HG03060 (cell line): ENCODE results near the gene EHBP1L1.
A peak's percentile ranks its signal among the peaks of the same experiment; 100 is the strongest.

Source experiments
- ATAC-seq: cut with Tn5 transposase; IDR thresholded peaks from one replicate; pipeline ENCODE4 v1.9.1; 2021; ENCODE audit warnings: low read depth, moderate number of reproducible peaks; ENCODE audit not compliant: unreplicated experiment

The EHBP1L1 gene

DNA sequence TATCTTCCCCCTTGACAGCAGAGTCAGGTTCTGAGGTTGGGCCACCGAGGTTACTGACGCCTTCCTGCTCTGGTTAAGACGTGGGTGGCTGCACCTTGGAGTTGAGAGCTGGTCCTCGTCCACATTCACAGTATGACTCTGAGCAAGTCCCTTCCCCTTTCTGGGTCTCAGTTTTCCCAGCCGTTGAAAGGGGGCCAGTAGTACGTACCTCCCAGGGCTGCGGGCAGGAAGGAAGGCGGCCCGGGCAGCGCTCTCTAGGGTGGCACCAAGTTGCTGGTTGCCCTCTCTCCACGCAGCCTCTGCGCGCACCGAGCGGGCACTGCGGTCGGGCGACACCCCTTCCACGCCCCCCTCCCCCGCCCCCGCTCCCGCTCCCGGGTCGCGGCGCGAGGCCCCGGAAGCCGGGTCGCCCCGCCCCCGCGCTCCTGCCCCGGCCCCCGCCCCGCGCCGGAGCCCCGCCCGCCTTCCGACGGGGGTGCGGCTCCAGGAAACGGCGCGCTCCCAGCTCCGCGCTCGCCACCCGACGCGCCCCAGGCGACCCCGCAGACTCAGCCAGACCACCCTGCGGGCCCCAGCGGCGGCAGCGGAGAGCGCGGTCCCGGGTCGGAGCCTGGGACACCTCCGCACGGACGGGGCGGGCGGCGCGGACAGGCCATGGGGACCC is at the start of gene EHBP1L1:
Gene EHBP1L1, plus strand, starts transcription at position 486 of the 664 bp plus-strand sequence. CDS start 250 bp downstream, outside the sequence.
- ATAC-seq: no peak

DNA sequence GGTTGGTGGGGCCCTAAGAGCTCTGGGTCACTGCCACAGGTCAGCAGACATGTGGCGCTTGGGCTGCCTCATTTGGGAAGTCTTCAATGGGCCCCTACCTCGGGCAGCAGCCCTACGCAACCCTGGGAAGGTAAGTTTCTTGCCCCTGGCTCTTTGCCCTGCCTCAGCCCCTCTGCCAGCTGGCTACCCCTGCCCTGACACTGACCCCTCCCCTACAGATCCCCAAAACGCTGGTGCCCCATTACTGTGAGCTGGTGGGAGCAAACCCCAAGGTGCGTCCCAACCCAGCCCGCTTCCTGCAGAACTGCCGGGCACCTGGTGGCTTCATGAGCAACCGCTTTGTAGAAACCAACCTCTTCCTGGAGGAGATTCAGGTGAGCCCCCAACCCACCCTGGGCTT is 49.1 kb upstream of the EHBP1L1 start:
- ATAC-seq: no peak

DNA sequence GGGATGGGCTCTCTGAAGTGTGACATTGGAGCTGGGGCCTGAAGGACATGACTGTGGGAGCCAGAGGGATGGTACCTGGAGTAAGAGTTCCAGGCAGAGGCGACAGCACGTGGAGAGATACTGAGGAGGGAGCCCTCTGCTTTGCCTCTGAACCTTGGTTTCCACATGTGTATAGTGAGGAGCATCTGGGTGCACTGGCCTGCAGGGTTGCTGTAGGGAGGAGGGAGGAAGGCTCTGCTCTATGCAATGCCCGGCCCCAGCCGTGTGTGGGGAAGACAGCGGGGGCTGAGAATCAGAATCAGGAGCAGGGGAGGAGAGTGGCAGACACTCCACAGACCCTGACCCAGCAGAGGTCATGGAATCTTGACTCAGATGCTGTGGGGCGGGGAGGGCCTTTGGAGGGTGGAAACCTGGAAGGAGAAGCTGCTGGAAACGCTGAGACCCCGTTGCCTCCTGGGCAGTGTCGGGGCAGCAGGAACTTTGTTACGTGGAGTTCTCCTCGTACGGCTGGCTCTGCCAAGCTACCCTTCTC is 47.0 kb upstream of the EHBP1L1 start:
- no peak for ATAC-seq

DNA sequence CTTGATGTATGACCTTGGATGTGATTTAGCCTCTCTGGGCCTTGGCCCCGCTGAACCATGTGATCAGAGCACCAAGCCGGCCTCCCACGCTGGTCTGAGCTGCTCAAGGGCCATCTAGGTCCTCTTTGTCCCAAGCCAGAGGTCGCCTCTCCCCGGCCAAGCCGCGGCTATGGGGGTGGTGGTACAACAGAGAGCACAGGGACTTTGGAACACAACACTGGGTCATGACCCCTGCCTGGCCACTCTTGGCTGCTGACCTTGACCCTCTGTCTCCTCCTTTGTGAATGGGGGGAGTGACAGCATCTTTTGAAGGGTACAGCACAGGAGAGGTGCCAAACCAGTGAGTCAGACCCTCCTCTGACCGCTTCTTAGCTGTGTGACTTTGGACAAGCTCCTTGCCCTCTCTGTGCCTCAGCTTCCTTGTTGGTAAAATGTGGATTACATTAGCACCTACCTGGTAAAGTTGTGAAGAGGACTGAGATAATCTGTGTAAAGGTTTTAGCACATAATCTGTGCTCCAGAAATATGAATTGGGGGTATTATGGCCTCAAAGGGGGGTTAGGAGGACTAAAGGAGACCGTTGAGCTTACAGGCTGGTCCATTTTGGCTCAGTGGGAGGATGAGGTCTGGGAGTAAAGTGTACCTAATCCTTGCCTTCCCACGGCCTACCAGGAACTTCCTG is 46.2 kb upstream of the EHBP1L1 start:
- no peak for ATAC-seq

DNA sequence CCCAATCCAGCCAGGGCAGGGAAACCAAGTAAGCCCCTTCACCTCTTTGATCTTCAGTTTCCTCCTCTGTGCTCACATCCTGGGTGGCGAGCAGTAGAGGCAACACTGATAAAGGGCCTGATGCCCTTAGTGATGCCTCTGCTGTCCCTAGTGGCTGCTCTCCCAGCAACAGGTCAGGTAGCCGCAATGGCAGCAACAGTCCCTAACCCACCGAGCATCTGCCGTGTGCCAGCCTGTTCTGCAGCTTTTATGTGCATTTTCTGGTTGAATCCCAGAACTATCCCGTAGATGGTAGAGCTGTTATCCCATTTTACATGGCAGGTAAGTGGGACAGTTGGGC is 45.7 kb upstream of the EHBP1L1 start:
- ATAC-seq: no peak

DNA sequence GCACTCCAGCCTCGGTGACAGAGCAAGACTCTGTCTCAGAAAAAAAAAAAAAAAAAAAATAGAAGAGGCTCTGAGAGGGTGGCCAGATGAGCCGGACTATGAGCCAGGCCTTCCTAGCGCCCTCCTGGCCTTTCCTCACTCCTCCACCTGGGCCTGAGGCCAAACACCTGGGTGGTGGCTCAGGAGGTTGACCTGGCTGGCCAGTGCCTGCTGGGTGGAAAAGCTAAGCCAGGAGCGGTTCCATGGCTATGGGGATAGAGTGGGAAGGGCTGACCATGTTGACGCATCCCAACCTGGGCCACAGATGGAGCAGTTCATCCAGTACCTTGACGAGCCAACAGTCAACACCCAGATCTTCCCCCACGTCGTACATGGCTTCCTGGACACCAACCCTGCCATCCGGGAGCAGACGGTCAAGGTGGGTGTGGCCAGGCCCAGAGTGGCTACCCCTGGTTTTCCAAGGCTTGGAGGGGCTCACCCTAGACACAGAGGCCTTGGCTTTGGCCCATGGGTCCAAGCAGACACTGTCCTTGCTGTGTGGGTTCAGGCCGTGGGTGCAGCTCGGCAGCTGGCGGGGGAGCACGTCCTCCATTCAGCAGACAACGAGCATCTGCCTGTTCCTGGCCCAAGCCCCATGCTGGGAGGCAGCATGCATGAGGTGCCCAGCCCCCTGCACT is 43.3 kb upstream of the EHBP1L1 start:
- ATAC-seq: no peak

DNA sequence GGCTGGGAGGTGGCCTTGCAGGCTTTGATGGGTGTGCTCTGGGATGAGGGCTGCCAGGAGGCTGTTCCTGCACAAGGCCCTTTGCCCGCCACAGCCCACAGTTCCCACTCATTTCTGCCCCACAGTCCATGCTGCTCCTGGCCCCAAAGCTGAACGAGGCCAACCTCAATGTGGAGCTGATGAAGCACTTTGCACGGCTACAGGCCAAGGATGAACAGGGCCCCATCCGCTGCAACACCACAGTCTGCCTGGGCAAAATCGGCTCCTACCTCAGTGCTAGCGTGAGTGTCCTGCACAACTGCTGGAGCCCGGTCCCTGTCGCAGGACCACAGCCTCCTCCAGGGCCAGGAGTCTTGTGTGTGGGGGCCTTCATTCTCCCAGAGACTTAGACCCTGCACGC is 40.8 kb upstream of the EHBP1L1 start:
- ATAC-seq: no peak

DNA sequence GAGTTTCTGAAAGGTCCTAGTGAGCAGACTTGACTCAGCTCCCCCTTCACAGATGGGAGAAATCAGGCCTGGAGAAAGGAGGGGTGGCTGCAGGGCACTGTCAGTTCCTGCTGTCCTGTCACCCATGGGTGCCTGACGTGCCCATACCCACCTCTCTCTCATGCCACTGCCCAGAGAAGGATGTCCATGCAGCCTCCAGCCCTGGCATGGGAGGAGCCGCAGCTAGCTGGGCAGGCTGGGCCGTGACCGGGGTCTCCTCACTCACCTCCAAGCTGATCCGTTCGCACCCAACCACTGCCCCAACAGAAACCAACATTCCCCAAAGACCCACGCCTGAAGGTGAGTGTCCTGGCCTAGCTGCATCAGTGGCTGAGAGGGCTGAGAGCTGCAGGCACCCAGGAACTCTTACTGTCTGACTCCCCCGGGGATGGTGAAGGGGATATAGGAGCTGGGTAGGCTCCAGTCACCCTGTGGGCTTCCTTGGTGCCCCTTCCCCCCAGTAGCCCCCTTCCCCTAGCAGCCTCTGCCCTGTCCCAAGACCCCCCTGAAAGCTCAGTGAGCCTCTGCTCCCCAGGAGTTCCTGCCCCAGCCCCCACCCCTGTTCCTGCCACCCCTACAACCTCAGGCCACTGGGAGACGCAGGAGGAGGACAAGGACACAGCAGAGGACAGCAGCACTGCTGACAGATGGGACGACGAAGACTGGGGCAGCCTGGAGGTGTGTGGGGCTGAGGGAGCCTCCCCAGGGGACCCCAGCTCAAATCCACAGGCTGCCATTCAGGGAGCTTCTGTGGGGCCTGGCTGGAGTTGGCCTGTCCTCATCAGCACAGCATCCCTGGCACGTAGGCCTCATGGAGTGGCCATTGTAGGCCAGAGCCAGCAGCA is 39.2 kb upstream of the EHBP1L1 start:
- no peak for ATAC-seq

DNA sequence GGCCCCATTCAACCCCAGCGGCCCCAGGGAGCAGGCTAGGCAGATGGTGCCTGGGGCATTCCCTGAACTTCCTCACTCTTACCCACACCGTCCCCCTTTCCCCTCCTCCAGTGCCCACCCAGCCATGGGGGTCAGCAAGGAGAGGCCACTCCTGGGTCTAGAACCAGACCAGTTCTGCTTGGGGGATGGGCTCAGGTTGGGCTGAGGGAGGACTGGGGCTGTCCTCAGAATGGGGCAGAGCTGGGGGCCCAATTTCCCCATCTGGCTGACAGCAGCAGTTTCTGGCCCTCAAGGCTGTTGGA is 38.6 kb upstream of the EHBP1L1 start:
- no peak for ATAC-seq

DNA sequence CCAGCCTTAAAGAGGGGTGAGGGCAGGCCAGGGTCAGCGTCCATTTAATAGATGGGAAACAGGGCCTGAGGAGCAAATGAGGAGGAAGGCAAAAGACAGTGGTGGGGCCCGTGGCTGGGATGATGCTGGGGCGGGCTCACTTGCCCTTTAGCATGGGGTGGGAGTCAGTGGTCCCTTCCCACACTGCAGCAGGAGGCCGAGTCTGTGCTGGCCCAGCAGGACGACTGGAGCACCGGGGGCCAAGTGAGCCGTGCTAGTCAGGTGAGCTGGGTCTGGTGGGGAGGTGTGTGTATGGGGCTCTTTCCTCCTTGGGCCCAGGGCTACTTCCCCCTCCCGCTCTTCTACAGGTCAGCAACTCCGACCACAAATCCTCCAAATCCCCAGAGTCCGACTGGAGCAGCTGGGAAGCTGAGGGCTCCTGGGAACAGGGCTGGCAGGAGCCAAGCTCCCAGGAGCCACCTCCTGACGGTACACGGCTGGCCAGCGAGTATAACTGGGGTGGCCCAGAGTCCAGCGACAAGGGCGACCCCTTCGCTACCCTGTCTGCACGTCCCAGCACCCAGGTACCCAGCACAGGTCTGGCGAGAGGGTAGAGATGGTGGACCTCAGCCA is 38.1 kb upstream of the EHBP1L1 start:
- no peak for ATAC-seq

DNA sequence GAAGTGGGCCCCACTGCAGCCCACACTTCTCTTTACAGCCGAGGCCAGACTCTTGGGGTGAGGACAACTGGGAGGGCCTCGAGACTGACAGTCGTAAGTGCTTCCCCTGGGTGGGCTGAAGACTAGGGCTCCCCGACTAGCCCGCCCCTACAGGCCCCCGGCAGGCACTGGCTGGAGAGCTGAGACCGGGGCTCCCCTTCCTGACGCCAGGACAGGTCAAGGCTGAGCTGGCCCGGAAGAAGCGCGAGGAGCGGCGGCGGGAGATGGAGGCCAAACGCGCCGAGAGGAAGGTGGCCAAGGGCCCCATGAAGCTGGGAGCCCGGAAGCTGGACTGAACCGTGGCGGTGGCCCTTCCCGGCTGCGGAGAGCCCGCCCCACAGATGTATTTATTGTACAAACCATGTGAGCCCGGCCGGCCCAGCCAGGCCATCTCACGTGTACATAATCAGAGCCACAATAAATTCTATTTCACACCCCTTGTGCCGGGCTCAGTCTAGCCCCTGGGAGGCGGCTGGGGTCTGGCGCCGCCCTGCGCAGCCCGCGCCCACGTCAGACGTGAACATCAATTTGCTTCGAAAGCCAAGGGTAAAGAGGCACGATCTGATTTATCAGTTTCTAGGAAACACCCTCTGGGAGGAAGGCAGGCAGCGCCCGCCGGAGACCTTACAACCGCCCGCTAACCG is 37.5 kb upstream of the EHBP1L1 start:
- ATAC-seq: no peak

DNA sequence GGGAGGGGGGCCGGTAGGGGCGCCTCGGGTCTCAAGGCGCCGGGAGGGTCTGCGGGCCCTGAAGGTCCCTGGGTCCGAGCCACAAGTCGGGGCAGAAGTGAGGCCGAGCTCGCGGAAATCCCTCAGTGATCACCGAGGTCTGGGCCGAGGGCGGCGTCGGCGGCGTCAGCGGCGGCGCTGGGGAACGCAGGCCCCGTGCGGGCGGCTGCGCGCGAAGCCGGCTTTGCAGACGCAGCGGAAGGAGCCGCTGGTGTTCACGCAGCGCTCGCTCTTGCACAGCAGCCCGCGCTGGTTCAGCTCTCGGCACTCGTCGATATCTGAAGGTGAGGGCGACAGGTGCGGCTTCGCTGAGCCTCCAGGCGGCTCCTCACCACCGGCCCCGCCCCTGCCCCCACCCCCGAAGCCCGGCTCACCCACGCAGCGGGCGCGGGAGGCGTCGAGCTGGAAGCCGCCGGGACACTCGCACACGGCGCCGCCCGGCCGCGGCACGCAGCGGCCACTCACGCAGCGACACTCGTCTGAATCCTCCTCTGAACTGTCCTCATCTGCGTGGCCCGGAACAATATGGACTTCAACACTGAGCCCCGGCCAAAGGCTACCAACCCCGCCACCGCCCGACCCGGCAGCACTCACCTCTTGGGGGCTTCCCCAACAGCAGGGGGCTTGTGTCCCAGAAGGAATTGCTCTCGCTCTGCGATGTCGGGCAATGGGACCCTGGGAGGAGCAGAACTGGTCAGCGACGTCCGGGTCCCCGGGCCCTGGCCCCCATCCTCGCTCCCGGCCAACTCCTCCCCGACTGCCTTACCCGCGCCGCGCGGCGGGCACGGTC is 36.7 kb upstream of the EHBP1L1 start:
- ATAC-seq: no peak

DNA sequence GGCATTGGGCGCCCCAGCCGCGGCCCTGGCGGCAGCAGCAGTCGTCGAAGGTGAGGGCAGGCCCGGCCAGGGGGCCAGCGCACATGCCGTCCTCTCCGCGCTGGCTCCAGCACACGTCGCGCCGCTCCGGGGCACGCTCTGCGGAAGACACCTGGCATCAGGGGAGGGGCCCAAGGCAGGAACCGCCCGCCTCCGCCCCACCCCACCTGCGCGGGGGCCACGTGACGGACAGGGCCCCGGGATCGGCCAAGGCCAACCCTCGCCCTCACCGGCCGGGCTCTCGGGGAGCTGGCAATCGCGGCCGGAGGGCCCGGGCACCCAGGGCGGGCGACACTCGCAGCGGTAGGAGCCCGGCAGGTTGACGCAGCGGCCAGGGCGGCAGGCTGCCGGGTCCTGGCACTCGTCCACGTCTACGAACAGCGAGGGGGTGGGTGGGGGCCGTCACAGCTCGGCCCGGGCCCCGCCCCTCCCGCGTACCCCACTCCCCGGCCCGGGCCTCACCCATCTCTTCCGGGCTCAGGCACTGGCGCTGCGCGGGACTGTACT is 36.0 kb upstream of the EHBP1L1 start:
- no peak for ATAC-seq

DNA sequence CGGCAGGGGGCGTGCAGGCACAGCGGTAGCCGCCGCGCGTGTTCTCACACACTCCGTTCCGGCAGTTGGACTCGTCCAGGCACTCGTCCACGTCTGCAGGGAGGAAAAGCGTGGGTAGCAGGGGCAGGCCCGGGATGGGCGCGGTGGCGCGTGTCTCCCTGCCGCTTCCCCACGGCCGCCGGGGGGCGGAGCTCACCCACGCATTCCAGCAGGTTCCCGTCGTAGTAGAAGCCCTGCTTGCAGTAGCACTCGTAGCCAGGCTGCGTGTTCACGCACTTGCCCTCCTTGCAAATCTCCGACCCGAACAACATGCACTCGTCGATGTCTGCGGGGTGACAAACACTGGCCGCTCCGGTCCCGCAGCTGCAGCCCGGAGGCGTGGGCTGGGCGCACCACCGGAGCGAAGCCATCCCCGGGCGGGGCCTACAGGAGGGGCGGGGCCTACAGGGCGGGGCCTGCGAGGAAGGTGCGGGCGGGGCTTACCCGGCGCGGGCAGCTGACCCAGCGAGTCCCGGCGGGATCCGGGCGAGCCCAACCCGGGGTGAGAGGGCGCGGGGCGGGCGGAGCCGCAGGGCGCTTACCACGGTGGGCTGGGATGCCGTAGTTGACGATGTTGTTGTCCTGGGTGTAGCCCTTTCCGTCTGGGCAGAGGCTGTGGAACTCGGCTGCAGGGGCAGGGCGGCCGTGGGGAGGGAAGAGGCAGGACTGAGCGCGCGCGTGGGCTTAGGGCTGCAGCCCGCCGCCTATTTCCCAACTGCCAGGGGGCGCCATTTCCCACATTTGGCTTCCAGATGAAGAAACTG is 35.4 kb upstream of the EHBP1L1 start:
- ATAC-seq: peak; percentile 37

DNA sequence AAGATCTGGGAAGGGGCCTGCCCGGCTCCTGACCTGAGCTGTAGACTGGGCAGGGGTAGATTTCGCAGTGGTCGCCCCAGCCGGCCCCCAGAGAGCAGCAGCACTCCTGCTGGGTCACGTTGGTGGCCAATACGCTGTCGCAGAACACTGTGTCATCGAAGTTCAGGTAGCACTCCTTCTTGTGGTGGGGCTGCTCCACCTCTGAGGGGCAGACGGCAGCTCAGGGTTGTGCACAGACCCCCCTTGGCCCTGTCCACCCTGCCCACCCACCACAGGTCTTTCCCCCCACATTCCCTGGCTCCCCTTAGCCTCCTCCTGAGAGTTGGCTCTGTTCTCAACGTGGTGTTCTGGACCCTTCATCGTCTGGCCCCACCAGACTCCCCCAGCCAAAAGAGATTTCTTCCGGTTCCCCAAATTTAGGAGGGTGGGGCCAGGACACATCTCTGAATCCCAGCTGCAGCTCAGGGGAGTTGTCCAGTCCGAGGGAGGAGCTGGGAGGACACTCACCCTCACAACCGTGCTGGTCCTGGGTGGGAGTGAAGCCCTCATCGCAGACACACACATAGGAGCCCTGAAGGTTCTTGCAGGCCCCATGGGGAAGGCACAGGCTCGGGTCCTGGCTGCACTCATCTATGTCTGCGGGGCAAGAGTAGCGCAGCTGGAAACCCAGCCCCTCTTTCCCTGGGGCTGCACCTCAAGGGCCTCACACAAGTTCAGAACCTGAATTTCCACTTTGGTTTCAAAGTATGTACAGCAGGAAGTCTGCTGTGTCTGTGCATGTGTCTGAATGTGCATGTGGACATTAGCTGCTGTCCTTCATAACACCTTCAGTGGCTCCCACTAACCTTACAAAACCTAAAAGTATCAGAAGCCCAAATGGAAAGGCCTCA is 34.5 kb upstream of the EHBP1L1 start:
- no peak for ATAC-seq

DNA sequence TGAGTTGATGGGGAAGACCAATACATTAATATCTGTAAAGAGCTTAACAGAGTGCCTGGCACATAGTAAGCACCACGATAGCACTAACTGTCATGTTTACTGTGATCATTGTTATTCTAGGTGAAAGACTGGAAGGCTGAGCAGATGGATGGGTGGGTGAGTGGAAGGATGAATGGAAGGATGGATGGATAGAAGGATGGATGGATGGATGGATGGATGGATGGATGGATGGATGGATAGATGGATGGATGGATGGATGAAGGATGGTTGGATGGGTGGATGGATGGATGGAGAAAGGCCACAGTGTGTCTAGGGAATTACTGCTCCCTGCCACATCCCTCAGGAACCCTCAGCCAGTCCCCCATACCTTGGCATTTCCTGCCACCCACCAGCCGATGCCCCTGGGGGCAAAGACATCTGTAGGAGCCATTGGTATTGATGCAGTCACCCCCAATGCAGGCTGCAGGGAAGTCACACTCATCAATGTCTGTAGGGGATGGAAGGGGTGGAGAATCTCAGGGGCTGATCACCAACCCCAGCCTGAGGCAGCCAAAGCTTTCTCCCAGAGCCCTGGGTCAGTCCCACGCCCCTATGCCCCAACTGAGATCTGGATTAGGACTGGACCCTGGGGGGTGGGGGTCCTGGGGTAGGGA is 33.0 kb upstream of the EHBP1L1 start:
- ATAC-seq: no peak

DNA sequence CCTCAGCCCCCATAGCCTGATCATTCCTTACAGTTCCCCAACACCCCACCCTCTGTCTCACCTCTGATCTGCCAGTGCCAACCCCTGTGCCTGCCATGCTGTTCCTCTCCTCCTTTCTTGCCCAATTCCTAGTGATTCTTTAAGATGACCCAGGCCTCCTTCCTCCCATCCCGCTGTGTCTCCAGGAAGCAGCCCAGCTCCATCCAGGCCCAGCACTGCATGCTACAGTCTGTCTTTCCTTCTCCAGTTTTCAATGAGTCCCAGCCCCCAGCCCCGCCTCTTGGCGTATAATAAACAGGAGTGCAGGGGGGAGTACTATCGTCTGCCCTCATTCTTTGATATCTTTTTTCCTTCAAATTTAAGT is 30.0 kb upstream of the EHBP1L1 start:
- ATAC-seq: no peak
